Measurements from ENCODE around the gene BTBD19.

The BTBD19 gene

GRCh38 chr1:44780583-44781121 lies 27.7 kb upstream of the BTBD19 start:
- DNase-seq (ENCODE audit: low read depth, low spot score) = no peak
- CTCF ChIA-PET = interaction anchor here (0.7 to 3.7 kb wide), 5 partner anchors 10 to 49 kb away, joined by 3 to 14 read pairs (median 11); partner anchors contain the start of genes PLK3 and RNU5D-1
- no peak for TF ChIP-seq CTCF (IDR thresholded peaks at IDR 0.05; ENCODE audit: insufficient read depth, low read length, missing control alignments)
- POLR2A ChIA-PET = interaction anchor here (0.9 to 1.4 kb wide), 5 partner anchors 10 to 37 kb away, joined by 3 to 5 read pairs (median 3); partner anchors contain the start of genes BTBD19 and PLK3
- no peak overlapping the region for H3K4me3 ChIP-seq (ENCODE audit: low read depth, low read length)

- no peak for TF ChIP-seq CTCF (IDR thresholded peaks at IDR 0.05; ENCODE audit: insufficient read depth, low read length, missing control alignments)
- H3K4me3 ChIP-seq (ENCODE audit: low read depth, low read length) = peak overlapping the region; percentile 36
- CTCF ChIA-PET = interaction anchor here (1.0 to 6.4 kb wide), 4 partner anchors 10 to 55 kb away, joined by 3 to 40 read pairs (median 14); partner anchors contain the start of genes PLK3 and RNU5D-1
- POLR2A ChIA-PET = interaction anchor here (1.2 to 2.4 kb wide), 3 partner anchors 8 to 35 kb away, joined by 6 to 8 read pairs (median 7); partner anchors contain the start of genes PLK3 and RPS8
- DNase-seq (ENCODE audit: low read depth, low spot score) = no peak
Measured at GRCh38 chr1:44783697-44784093, 24.6 kb upstream of the BTBD19 start.

- H3K4me3 ChIP-seq (ENCODE audit: low read depth, low read length) = peak overlapping the region; percentile 36
- POLR2A ChIA-PET = interaction anchor here (1.2 to 2.4 kb wide), 3 partner anchors 9 to 35 kb away, joined by 5 to 7 read pairs (median 6); partner anchors contain the start of gene RPS8
- CTCF ChIA-PET = interaction anchor here (0.9 to 6.4 kb wide), 9 partner anchors 9 to 230 kb away, joined by 3 to 40 read pairs (median 7); partner anchors contain the start of genes BTBD19, PLK3, RNU5D-1 and RPS8
- DNase-seq (ENCODE audit: low read depth, low spot score) = no peak
- TF ChIP-seq CTCF (IDR thresholded peaks at IDR 0.05; ENCODE audit: insufficient read depth, low read length, missing control alignments) = peak; percentile 2
Measured at GRCh38 chr1:44784094-44785028, 24.0 kb upstream of the BTBD19 start.

- no peak for DNase-seq (ENCODE audit: low read depth, low spot score)
- H3K4me3 ChIP-seq (ENCODE audit: low read depth, low read length) = no peak overlapping the region
- CTCF ChIA-PET = interaction anchor here (0.9 to 6.4 kb wide), 10 partner anchors 9 to 229 kb away, joined by 3 to 40 read pairs (median 8); partner anchors contain the start of genes BTBD19, PLK3 and RPS8
- TF ChIP-seq CTCF (IDR thresholded peaks at IDR 0.05; ENCODE audit: insufficient read depth, low read length, missing control alignments) = no peak
- POLR2A ChIA-PET = interaction anchor here (1.5 to 2.4 kb wide), 2 partner anchors 9 to 34 kb away, joined by 5 to 7 read pairs; partner anchors contain the start of gene RPS8
Measured at GRCh38 chr1:44785029-44785380, 23.3 kb upstream of the BTBD19 start.

GRCh38 chr1:44785501-44786137 lies 22.7 kb upstream of the BTBD19 start:
- POLR2A ChIA-PET = interaction anchor here (1.2 to 2.4 kb wide), 4 partner anchors 10 to 34 kb away, joined by 4 to 7 read pairs (median 6); partner anchors contain the start of genes PLK3 and RPS8

More at GRCh38 chr1:44785501-44786137, 22.7 kb upstream of the BTBD19 start:
- CTCF ChIA-PET = interaction anchor here (1.0 to 6.4 kb wide), 9 partner anchors 8 to 233 kb away, joined by 3 to 40 read pairs (median 8); partner anchors contain the start of genes BTBD19, PLK3 and RPS8
- H3K4me3 ChIP-seq (ENCODE audit: low read depth, low read length) = peak overlapping the region; percentile 50
- no peak for TF ChIP-seq CTCF (IDR thresholded peaks at IDR 0.05; ENCODE audit: insufficient read depth, low read length, missing control alignments)
- no peak for DNase-seq (ENCODE audit: low read depth, low spot score)
